Hair follicular keratinocyte (primary cell): ENCODE data around the gene PIGBOS1. TPM values are rescaled to one million over a fixed set of nuclear protein-coding genes. Genes with fewer than 3 reads are reported as not detected.

ENCODE experiments used
- total RNA-seq: library from RNA; depleted of rRNA; stranded (reverse); fragments of >200 nt; gene quantifications from 2 replicates; pipeline ENCODE4 v1.2.3, GENCODE V29; 2015

The PIGBOS1 gene, protein sequence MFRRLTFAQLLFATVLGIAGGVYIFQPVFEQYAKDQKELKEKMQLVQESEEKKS
- 9.6 and 27.6 TPM in 2 replicates for total RNA-seq

DNA sequence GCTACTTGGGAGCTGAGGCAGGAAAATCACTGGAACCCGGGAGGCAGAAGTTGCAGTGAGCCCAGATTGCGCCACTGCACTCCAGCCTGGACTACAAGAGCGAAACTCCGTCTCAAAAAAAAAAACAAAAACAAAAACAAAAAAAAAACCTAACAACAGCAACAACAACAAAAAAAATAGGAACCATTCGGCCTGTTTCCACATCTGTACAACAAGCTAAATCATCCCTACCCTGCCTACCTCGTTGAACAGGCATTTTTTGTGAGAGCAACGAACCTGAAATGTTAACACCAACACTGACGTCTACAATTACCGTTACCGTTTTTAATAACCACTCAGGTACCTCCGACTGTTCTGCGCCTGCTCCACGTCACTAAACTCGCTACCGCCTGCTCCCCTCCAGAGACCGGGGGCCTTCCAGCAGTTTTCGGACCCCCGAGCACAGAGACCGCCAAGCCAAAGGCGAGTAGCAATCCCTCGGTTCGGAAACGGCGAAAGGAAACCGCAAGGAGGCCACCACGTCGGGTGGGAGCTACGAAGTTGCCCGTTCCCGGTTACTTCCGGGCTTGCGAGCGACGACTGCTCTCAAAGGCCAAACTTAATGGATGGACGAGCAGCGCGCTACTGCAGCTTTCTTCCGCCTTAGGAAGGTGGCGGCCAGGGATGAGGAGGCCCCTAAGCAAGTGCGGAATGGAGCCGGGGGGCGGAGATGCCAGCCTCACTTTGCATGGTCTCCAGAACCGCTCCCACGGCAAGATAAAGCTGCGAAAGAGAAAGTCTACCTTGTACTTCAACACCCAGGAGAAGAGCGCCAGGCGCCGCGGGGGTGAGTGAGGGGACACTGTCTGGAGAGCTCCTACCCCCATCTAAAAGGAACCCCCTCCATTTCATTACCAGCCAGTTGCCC lies at the start of gene PIGBOS1, which contains the start of gene PIGB:
Gene PIGBOS1, minus strand, starts transcription at position 536 of the 907 bp plus-strand sequence. CDS start 1,331 bp downstream, outside the sequence.
Gene PIGB, plus strand, starts transcription at position 635 of the 907 bp plus-strand sequence. Its CDS starts 29 bp downstream, at position 664.

GRCh38 chr15:55289746-55290527 lies 29.0 kb downstream of the PIGBOS1 start, which contains the start of gene RAB27A:
Gene RAB27A, minus strand, starts transcription at chr15:55289813. Its CDS starts 54,879 bp downstream, at chr15:55234934.

Other genes starting within 250 kb of the PIGBOS1 start
- 99.4 and 113 TPM in 2 replicates for gene RSL24D1, start 122.2 kb downstream of the PIGBOS1 start, total RNA-seq
- 5.3 and 5.7 TPM in 2 replicates for gene RAB27A, start 29.3 kb downstream of the PIGBOS1 start, total RNA-seq
- gene PIGB, start 99 bp upstream of the PIGBOS1 start, total RNA-seq: 7.7 and 8.2 TPM in 2 replicates
- gene CCPG1, start 89.2 kb upstream of the PIGBOS1 start, total RNA-seq: 11.3 and 16.9 TPM in 2 replicates
- gene PIERCE2, start 89.4 kb upstream of the PIGBOS1 start, total RNA-seq: 1.1 and 3.5 TPM in 2 replicates
- 2.2 and 2.5 TPM in 2 replicates for gene DNAAF4, start 189.1 kb upstream of the PIGBOS1 start, total RNA-seq